GM19397 (cell line): ENCODE measurements around the gene ZNF83.
"Not testable (repeated sequence)": the region's sequence is repeated elsewhere in the genome, so short reads cannot be mapped to it uniquely, and the experiment has no call there.

Source experiments
- ATAC-seq: cut with Tn5 transposase; IDR thresholded peaks from one replicate; pipeline ENCODE4 v1.9.1; 2021; ENCODE audit warnings: mild to moderate bottlenecking, moderate library complexity; ENCODE audit not compliant: unreplicated experiment

ZNF83 gene

DNA sequence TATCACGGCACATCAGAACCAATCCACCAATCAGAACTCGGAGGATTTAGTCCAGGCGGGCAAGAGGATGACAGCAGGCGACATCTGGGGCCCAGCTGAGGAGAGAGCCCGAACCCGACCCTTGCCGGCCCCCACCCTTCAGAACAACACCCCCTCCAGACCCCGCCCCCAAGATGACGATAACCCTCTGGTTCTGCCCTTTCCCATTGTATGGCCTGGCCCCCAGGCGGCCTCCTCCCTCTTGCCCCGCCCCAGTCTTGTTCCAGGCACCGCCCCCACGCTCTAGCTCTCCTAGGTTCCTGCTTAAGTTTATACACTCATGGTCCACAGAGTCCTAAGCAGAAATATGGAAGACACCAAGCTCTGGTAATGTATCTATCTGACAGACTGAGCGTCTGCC, 2.8 kb upstream of the ZNF83 start:
- ATAC-seq = no peak

DNA sequence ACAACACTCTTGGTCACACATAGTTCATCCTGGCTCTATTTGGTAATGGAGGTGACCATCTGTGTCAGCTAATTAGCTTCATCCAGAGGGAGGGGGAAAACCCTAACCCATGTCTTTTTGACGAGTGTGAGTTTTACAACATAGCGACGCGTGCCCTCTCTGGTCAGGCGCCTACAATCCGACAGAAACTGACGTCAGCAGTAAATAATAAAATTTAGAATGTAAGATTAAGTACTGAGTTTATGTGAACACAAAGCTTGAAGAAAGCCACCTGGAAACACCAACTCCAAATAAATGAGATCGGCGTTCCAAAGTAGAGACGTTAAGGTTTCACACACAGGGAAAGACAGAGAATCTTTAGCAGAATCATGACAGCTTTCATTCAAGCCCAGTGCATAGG, 1.8 kb upstream of the ZNF83 start:
- no peak for ATAC-seq

DNA sequence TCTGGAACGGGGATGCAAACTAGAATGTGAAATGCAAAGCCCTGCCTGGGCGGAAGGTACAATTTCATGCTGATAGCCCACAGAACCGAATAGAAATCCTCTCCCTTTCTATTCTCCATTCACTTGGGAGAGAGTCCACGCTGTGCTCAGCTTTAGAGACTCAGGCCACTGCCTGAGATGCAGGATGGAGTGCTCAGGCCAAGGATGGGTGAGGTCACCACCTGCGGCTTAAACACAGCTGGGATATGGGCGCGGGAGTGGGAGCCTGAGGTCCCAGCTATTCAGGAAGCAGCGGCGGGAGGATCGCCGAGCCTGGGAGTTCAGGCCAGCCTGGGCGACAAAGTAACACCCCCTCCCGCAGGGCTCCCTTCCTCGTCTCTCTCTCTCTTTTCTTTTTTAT, 446 bp upstream of the ZNF83 start:
- peak; percentile 12 for ATAC-seq

DNA sequence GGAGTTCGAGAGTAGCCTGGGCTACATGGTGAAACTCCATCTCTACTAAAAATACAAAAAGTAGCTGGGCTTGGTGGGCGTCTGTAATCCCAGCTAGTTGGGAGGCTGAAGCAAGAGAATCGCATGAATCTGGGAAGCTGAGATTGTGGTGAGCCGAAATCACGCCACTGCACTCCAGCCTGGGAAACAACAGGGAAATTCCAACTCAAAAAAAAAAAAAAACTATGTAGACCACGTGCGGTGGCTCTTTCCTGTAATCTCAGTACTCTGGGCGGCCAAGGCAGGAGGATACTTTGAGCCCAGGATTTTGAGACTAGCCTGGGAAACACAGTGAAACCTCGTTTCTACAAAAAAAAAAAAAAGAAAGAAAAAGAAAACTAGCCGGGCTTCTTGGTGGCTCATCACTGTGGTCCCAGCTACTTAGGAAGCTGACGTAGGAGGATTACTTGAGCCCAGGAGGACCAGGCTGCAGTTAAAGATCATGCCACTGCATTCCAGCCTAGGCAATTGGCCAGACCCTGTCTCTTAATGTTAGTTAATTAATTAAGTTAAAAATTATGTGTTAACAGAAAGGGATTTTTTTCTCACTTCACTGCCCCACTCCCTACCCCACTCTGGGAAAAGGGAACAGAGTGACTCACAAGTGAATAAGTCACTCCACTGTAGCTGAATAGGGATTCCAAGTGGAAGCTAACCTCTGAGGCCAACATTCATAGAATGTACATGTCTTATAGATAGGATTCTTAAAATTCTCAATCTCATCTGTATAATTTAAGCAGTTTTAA, 2.2 kb downstream of the ZNF83 start:
- ATAC-seq = no peak

DNA sequence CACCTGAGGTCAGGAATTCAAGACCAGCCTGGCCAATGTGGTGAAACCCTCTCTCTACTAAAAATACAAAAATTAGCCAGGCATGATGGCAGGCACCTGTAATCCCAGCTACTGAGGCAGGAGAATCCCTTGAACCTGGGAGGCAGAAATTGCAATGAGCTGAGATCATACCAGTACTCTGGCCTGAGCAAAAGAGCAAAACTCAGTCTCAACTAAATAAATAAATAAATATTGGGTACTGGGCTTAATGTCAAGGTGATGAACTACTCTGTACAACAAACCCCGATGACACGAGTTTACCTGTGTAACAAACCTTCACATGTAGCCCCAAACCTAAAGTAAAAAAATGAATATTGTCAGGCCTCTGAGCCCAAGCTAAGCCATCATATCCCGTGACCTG, 10.7 kb downstream of the ZNF83 start:
- ATAC-seq = not testable (repeated sequence)

DNA sequence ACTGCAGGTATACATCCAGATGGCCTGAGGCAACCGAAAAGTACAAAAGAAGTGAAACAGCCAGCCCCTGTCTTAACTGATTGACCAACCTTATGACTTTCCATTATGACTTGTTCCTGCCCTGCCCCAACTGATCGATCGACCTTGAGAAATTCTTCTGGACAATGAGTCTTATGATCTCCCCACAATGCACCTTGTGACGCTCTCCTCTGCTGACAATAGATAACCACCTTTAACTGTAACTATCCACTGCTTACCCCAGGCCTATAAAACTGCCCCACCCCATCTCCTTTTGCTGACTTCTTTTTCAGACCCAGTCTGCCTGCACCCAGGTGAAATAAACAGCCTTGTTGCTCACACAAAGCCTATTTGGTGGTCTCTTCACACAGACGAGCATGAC, 11.2 kb downstream of the ZNF83 start:
- no peak for ATAC-seq

DNA sequence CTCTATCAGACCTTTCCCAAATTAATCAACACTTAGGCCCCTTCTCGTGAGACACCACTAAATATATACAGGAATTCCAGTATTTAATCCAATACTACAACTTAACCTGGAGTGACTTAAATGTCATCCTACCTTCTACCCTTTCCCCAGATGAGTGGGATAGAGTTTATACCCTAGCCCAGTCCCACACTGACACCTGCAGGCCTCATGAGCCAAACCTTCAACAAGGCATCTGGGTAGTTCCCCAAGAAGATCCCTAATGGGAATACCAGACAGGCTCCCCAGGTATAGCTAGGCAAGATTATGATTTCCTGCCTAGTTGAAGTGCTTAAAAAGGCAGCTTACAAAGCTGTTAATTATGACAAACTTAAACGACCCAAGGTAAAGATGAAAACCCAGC, 15.9 kb downstream of the ZNF83 start:
- no peak for ATAC-seq

DNA sequence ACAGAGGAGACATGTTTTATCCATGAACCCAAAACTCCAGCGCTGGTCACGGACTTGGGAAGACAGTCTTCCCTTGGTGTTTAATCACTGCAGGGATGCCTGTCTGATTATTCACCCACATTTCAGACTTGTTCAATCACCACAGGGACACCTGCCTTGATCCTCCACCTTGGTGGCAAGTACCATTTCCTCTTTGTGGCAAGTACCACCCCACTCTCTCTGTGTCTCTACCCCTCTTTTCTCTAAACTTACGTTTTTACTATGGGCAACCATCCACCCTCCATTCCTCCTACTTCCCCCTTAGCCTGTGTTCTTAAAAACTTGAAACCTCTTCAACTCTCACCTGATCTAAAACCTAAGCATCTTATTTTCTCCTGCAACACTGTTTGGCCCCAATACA, 16.8 kb downstream of the ZNF83 start:
- no peak for ATAC-seq

DNA sequence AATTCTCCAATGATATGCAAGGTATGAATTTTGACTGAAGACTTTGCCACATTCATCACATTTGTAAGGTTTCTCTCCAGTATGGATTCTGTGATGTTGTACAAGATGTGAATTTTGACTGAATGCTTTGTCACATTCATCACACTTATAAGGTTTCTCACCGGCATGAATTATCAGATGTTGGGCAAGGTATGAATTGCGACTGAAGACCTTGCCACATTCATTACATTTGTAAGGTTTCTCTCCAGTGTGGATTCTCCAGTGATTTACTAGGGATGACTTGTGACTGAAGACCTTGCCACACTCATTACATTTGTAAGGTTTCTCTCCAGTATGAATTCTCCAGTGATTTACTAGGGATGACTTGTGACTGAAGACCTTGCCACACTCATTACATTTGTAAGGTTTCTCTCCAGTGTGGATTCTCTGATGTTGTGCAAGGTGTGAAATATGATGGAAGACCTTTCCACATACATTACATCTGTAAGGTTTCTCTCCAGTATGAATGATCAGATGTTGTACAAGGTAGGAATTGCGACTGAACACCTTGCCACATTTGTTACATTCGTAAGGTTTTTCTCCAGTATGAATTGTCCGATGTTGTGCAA, 24.8 kb downstream of the ZNF83 start:
- ATAC-seq = no peak

DNA sequence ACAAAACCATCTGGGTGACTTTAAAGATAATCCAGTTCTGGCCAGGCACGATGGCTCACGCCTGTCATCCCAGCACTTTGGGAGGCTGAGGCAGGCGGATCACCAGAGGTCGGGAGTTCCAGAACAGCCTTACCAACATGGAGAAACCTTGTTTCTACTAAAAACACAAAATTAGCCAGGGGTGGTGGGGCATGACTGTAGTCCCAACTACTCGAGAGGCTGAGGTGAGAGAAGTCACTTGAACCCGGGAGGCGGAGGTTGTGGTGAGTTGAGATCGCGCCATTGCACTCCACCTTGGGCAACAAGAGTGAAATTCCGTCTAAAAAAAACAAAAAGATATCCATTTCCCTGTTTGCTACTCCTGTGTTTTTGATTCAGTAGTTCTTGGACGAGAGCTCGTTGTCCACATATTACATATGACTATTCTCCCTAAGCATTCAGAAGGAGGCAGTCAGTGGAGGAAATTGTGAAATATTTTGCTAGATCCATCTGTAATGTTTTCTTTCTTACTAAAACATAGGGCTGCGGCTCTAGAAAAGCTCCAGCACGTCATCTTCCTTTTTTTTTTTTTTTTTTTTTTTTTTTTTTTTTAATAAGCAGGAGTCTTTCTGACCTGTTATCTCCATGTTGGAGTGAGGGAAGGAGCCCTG, 34.5 kb downstream of the ZNF83 start:
- ATAC-seq = no peak

DNA sequence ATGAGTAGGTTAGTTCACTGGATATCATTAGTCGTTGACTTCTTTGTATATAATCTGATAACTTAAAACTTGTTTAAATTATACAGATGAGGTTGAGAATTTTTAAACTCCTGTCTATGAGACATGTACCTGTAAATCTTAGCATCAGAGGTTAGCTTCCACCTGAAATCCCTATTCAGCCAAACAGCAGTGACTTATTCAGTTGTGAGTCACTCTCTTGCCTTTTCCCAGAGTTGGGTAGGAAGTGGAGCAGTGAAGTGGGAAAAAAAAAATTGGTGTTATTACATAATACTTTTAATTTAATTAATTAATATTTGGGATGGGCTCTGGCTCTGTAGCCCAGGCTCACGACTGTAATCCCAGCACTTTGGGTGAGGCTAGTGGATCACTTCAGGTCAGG, 35.2 kb downstream of the ZNF83 start:
- ATAC-seq = no peak

DNA sequence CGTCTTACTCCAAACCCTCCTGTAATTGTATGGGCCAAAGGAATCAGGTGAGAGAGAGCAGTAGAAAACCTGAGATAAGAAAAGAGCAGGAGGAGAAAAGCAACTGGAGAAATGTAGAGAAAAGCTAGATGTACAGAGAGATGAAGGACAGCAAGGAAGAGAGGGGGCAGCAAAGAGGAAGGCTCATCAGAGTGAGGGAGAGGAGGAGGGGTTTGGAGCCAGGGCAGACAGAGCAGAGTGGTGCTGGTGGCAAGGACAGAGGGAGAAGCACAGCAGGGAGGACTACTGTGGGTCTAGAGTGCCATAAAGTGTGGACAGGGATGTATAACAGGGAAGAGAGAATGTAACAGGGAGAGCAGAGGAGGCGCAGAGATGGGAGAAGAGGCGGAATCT, 36.2 kb downstream of the ZNF83 start:
- not testable (repeated sequence) for ATAC-seq

DNA sequence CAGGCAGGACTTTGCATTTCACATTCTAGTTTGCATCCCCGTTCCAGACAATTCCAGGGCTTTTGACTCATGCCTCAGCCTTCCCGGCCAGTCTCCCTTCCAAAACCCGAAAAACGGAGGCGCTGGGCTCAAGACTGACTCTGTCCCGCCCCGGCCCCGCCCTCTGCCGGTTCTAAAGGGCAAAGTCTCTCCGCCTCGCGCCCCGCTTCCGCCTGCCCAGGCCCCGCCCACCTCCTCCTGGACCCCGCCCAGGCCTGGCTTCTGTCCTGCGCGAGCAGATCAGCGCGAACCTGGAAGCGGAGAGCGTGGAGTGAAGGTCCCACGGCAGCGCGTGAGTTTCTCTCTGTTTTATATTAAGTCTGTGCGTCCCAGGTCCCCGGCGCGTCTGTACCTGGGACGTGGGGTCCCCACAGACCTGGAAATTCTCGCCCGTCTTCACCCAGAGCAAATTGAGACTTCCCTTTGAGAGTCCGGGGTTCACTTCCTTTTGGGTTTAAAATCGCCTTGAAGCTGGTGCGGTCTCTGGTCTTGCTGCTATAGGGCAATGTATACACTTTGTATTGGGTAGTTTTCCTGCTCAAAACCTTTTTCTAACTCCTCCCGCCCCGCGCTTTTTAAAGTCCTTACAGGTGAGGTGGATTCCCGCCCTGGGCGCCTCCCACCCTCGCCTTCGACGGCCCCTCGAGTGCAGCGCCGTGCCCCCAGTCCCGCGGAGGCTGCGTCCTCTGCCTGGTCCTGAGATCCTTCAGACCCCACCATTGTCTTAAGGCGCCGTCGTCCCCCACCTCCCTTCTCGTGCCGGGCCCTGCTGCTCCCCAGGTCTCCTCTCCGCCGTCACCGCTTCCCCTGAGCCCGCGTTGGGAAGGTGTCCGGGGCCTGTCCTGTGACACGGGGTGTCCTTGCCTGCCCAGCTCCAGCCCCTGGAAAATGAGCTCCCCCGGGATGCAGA, 36.9 kb downstream of the ZNF83 start:
- peak; percentile 98 for ATAC-seq

DNA sequence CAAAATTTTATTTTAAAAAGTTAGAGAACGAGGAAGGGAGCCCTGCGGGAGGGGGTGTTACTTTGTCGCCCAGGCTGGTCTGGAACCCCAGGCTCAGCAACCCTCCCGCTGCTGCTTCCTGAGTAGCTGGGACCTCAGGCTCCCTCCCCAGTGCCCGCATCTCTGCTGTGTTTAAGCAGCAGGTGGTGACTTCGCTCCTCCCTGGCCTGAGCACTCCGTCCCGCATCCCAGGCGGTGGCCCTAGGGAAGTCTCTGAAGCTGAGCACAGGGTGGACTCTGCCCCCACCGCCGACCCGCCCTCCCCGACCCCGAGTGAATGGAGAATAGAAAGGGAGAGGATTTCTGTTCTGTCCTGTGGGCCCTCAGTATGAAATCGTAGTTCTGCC, 37.5 kb downstream of the ZNF83 start:
- peak; percentile 20 for ATAC-seq

DNA sequence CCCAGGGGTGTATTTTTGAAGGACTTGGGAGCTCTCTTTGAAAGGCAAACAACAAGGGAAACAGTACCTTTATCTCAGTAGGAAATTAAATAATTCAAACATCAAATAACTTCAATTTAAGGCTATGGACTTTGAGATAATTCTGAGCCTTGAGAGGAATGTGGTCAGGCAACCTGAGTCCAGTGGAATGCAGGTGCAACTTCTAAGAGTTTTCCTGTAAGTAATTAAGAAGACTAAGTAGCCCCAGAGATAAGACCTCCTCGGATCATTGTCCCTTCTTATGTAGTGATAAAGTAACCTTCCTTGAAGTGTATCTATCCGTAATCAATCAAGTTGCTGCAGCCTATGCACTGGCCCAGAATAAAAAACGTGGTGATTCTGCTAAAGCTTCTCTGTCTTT, 38.9 kb downstream of the ZNF83 start:
- no peak for ATAC-seq

DNA sequence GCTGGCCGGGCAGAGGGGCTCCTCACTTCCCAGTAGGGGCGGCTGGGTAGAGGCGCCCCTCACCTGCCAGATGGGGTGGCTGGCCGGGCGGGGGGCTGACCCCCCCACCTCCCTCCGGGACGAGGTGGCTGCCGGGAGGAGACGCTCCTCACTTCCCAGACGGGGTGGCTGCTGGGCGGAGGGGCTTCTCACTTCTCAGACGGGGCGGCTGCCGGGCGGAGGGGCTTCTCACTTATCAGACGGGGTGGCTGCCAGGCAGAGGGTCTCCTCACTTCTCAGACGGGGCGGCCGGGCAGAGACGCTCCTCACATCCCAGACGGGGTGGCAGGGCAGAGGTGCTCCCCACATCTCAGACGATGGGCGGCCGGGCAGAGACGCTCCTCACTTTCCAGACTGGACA, 44.7 kb downstream of the ZNF83 start:
- not testable (repeated sequence) for ATAC-seq

DNA sequence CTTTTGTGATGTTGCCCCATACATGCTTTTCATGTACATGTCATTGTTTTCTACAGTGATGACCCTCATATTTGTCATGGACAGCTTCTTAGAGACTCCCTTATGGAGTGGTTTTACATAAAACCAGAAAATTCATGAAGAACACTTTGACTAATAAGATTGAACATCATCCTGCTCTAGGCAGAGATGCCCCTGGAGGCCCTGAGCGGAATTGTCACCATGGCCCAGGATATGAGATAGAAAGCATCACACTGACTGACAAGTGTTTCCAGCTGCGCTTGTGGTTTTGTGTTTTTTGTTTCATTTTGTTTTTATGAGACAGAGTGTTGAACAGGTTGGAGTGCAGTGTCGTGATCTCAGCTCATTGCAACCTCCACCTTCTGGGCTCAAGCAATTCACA, 45.9 kb downstream of the ZNF83 start:
- ATAC-seq = no peak

DNA sequence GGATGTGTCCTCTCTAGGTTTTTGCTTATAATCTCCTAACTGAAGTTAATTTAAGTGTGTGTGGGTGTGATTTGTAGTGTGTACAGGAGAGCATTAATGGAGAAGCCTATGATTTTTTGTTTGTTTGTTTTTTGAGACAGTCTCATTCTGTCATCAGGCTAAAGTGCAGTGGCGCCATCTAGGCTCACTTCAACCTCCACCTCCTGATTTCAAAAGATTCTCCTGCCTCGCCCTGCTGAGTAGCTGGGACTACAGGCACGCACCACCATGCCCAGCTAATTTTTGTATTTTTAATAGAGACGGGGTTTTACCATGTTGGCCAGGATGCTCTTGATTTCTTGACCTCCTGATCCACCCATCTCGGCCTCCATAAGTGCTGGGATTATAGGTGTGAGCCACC, 47.4 kb downstream of the ZNF83 start:
- no peak for ATAC-seq

DNA sequence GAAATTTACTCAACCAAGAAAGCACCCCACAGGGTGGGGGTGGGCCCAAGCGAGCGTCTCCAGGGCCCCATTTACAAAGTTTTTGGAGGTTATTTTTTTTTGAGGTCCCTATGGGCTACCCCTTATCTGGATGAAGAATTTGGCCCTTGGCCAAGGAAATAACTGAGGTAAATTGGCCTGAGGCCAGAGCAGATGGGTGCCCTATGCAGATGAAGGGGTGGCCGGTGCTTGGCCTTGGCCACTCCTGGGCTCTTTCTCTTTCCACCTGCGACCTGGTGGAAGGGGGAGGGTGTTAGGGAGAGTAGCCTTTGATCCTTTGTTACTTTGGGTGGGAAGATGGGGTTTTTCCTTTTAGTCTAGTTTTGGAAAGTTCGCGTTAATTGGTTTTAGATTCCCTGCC, 52.6 kb downstream of the ZNF83 start:
- no peak for ATAC-seq

DNA sequence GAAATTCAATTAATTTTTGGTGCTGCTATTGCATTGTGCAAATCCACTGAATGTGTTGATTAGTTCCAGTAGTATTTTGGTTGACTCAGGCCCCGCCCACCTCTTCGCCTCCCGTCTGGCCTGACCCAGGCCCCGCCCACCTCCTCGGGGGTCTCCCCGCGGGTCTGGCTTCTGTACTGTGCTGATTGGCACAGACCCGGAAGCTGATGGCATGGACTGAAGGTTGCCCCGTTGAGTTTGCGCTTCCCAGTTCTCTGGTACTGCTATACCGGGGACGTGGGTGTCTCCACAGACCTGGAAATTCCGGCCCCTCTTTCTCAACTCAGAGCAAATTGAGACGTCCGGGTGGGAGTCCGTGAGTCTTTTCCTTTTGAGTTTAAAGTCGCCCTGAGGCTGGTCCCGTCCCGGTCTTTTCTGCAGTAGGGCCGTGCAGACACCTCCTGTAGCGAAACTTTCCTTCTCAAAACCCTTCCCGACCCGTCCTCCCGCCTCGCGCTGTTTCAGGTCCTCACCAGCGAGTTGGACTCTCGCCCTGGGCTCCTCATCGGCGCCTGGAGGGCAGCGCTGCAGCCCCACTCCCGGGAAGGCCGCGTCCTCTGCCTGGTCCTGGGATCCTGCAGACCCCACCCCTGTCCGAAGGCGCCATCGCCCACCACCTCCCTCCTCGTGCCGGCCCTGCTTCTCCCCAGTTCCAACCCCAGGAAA, 53.3 kb downstream of the ZNF83 start:
- no peak for ATAC-seq
